Trophoblast cell (in vitro differentiated cells and primary cell): ENCODE data around the gene DLG2.

Source experiments
- DNase-seq, 2 donors: peaks; one replicate each; pipeline ENCODE4 v3.0.0-alpha.2; 2016
- H2AFZ ChIP-seq: 2 replicates; pipeline ENCODE4 v1.6.1; 2013; ENCODE audit warnings: low read length, moderate library complexity, mild to moderate bottlenecking; ENCODE audit not compliant: insufficient read depth, poor library complexity
- H2AK5ac ChIP-seq: 2 replicates; pipeline ENCODE4 v1.6.1; 2013; ENCODE audit warnings: mild to moderate bottlenecking, low read length
- H2BK120ac ChIP-seq: 2 replicates; pipeline ENCODE4 v1.6.1; 2013; ENCODE audit warnings: low read length, mild to moderate bottlenecking, moderate library complexity; ENCODE audit not compliant: insufficient read depth, poor library complexity
- H2BK12ac ChIP-seq: 2 replicates; pipeline ENCODE4 v1.6.1; 2013; ENCODE audit warnings: mild to moderate bottlenecking, low read length, moderate library complexity
- H2BK5ac ChIP-seq: 2 replicates; pipeline ENCODE4 v1.6.1; 2013; ENCODE audit warnings: low read length, low read depth, moderate library complexity, mild to moderate bottlenecking; ENCODE audit not compliant: poor library complexity
- H3K14ac ChIP-seq: 2 replicates; pipeline ENCODE4 v1.6.1; 2013; ENCODE audit warnings: mild to moderate bottlenecking, low read length
- H3K18ac ChIP-seq: 2 replicates; pipeline ENCODE4 v1.6.1; 2013; ENCODE audit warnings: mild to moderate bottlenecking, low read length
- H3K23ac ChIP-seq: 2 replicates; pipeline ENCODE4 v1.6.1; 2013; ENCODE audit warnings: low read length
- H3K27ac ChIP-seq: 2 replicates; pipeline ENCODE4 v1.5.1; 2013; ENCODE audit warnings: low read depth, mild to moderate bottlenecking, inconsistent platforms, low read length, moderate library complexity
- H3K27me3 ChIP-seq: 2 replicates; pipeline ENCODE4 v1.6.1; 2013; ENCODE audit warnings: inconsistent platforms, mild to moderate bottlenecking, low read length, moderate library complexity; ENCODE audit not compliant: insufficient read depth
- H3K36me3 ChIP-seq, 2 experiments: 1 replicate in 1 of 2; 2 replicates in 1 of 2; pipeline ENCODE4 v1.6.1; 2013; ENCODE audit warnings: low read length in 2 of 2, mild to moderate bottlenecking in 2 of 2, moderate library complexity in 1 of 2; ENCODE audit not compliant: insufficient read depth in 2 of 2, control insufficient read depth in 1 of 2
- H3K4ac ChIP-seq: 2 replicates; pipeline ENCODE4 v1.6.1; 2013; ENCODE audit warnings: low read depth, mild to moderate bottlenecking, low read length, moderate library complexity
- H3K4me1 ChIP-seq, 2 experiments: 1 replicate in 1 of 2; 2 replicates in 1 of 2; pipeline ENCODE4 v1.6.1; 2013; ENCODE audit warnings: low read length in 2 of 2, mild to moderate bottlenecking in 2 of 2, moderate library complexity in 1 of 2; ENCODE audit not compliant: insufficient read depth in 2 of 2, control insufficient read depth in 1 of 2
- H3K4me2 ChIP-seq: 2 replicates; pipeline ENCODE4 v1.6.1; 2013; ENCODE audit warnings: inconsistent platforms, mild to moderate bottlenecking, low read length, moderate library complexity
- H3K4me3 ChIP-seq: 2 replicates; pipeline ENCODE4 v1.5.1; 2013; ENCODE audit warnings: mild to moderate bottlenecking, low read depth, low read length, inconsistent platforms
- H3K79me1 ChIP-seq: one replicate; pipeline ENCODE4 v1.6.1; 2013; ENCODE audit warnings: low read length
- H3K79me2 ChIP-seq: 2 replicates; pipeline ENCODE4 v1.6.1; 2013; ENCODE audit warnings: low read length, mild to moderate bottlenecking; ENCODE audit not compliant: control insufficient read depth, insufficient read depth, poor library complexity
- H3K9ac ChIP-seq: 2 replicates; pipeline ENCODE4 v1.6.1; 2013; ENCODE audit warnings: mild to moderate bottlenecking, low read length
- H3K9me3 ChIP-seq: 2 replicates; pipeline ENCODE4 v1.6.1; 2013; ENCODE audit warnings: low read depth, mild to moderate bottlenecking, control low read depth, inconsistent platforms, low read length; ENCODE audit not compliant: insufficient read depth
- H4K12ac ChIP-seq: 2 replicates; pipeline ENCODE4 v1.6.1; 2013; ENCODE audit warnings: low read depth, mild to moderate bottlenecking, low read length, moderate library complexity
- H4K8ac ChIP-seq: 2 replicates; pipeline ENCODE4 v1.6.1; 2013; ENCODE audit warnings: low read depth, mild to moderate bottlenecking, low read length, moderate library complexity
- H4K91ac ChIP-seq: one replicate; pipeline ENCODE4 v1.6.1; 2013; ENCODE audit warnings: low read depth, mild to moderate bottlenecking, low read length, moderate library complexity
- WGBS: extraction: QIAGEN DNeasy Blood & Tissue Kit; methylation state at CpG from one replicate; pipeline ENCODE4 v1.1.7; 2013; ENCODE audit warnings: missing lambda C conversion rate; ENCODE audit not compliant: insufficient read length, insufficient coverage; ENCODE audit errors: extremely low coverage; 5-methylcytosine and 5-hydroxymethylcytosine counted together

DLG2 gene

GRCh38 chr11:84319863-84320262 is 1307.3 kb downstream of the DLG2 start:
- H2BK12ac ChIP-seq = no peak overlapping the region
- no peak overlapping the region for H3K18ac ChIP-seq
- H4K12ac ChIP-seq = no peak overlapping the region
- H2BK120ac ChIP-seq = no peak overlapping the region
- no peaks in the 10 kb centered on the region for H3K9me3 ChIP-seq
- no peaks in the 10 kb centered on the region for H3K36me3 ChIP-seq
- no peak overlapping the region for H3K4ac ChIP-seq
- H3K14ac ChIP-seq = no peak overlapping the region
- H3K9ac ChIP-seq = no peak overlapping the region
- no peaks in the 10 kb centered on the region for H3K79me1 ChIP-seq
- WGBS = no CpG with 5 or more reads among the region's 2 CpGs
- no peak overlapping the region for H3K4me2 ChIP-seq
- H3K27ac ChIP-seq = no peak overlapping the region
- no peak overlapping the region for H2AK5ac ChIP-seq
- no peak overlapping the region for H4K8ac ChIP-seq
- H3K23ac ChIP-seq = no peak overlapping the region
- no peak for DNase-seq
- H3K79me2 ChIP-seq = no peaks in the 10 kb centered on the region
- no peak overlapping the region for H4K91ac ChIP-seq
- H2AFZ ChIP-seq = no peak overlapping the region
- no peaks in the 10 kb centered on the region for H3K27me3 ChIP-seq
- H3K4me3 ChIP-seq = no peak overlapping the region
- H2BK5ac ChIP-seq = no peak overlapping the region
- H3K4me1 ChIP-seq = no peaks in the 10 kb centered on the region

GRCh38 chr11:84316866-84317555 is 1310.1 kb downstream of the DLG2 start:
- Histone ChIP-seq H3K18ac (no peak overlapping the region), H3K14ac (no peak overlapping the region), H3K4me1 (no peaks in the 10 kb centered on the region), H3K4me3 (no peak overlapping the region), H3K27ac (no peak overlapping the region), H4K8ac (no peak overlapping the region), H3K9me3 (no peaks in the 10 kb centered on the region), H3K4ac (no peak overlapping the region), H2AFZ (no peak overlapping the region), H3K9ac (no peak overlapping the region), H3K79me1 (no peaks in the 10 kb centered on the region), H3K4me2 (no peak overlapping the region), H2AK5ac (no peak overlapping the region), H2BK5ac (no peak overlapping the region), H3K79me2 (no peaks in the 10 kb centered on the region), H3K36me3 (no peaks in the 10 kb centered on the region), H3K27me3 (no peaks in the 10 kb centered on the region), H3K23ac (no peak overlapping the region), H4K12ac (no peak overlapping the region), H2BK120ac (no peak overlapping the region), H4K91ac (no peak overlapping the region), H2BK12ac (no peak overlapping the region)
- DNase-seq = peak in 1 of 2 donors; percentile 6
- no CpG with 5 or more reads among the region's 15 CpGs for WGBS

- no peak overlapping the region for H3K4me3 ChIP-seq
- H3K14ac ChIP-seq = no peak overlapping the region
- H3K79me1 ChIP-seq = no peaks in the 10 kb centered on the region
- WGBS = no CpG with 5 or more reads among the region's 4 CpGs
- H4K8ac ChIP-seq = no peak overlapping the region
- no peak overlapping the region for H3K18ac ChIP-seq
- H4K91ac ChIP-seq = no peak overlapping the region
- H2AK5ac ChIP-seq = no peak overlapping the region
- no peak overlapping the region for H4K12ac ChIP-seq
- H3K4ac ChIP-seq = no peak overlapping the region
- no peaks in the 10 kb centered on the region for H3K4me1 ChIP-seq
- DNase-seq = no peak
- no peak overlapping the region for H3K4me2 ChIP-seq
- no peak overlapping the region for H3K9ac ChIP-seq
- no peak overlapping the region for H2BK12ac ChIP-seq
- no peaks in the 10 kb centered on the region for H3K9me3 ChIP-seq
- H2BK120ac ChIP-seq = no peak overlapping the region
- no peak overlapping the region for H2BK5ac ChIP-seq
- H3K36me3 ChIP-seq = no peaks in the 10 kb centered on the region
- H3K27ac ChIP-seq = no peak overlapping the region
- H2AFZ ChIP-seq = no peak overlapping the region
- H3K27me3 ChIP-seq = no peaks in the 10 kb centered on the region
- H3K79me2 ChIP-seq = no peaks in the 10 kb centered on the region
- H3K23ac ChIP-seq = no peak overlapping the region
Measured at GRCh38 chr11:84313830-84314359, 1313.2 kb downstream of the DLG2 start.

GRCh38 chr11:84310268-84310667 is 1316.9 kb downstream of the DLG2 start:
- no peak overlapping the region for H3K4me2 ChIP-seq
- H3K4me3 ChIP-seq = no peak overlapping the region
- H2BK5ac ChIP-seq = no peak overlapping the region
- no peaks in the 10 kb centered on the region for H3K79me2 ChIP-seq
- no peaks in the 10 kb centered on the region for H3K27me3 ChIP-seq
- no peak overlapping the region for H2BK12ac ChIP-seq
- no peak overlapping the region for H2AFZ ChIP-seq
- no peak overlapping the region for H4K8ac ChIP-seq
- H3K36me3 ChIP-seq = no peaks in the 10 kb centered on the region
- no peaks in the 10 kb centered on the region for H3K9me3 ChIP-seq
- H3K23ac ChIP-seq = no peak overlapping the region
- no peak for DNase-seq
- H4K91ac ChIP-seq = no peak overlapping the region
- H3K27ac ChIP-seq = no peak overlapping the region
- H3K9ac ChIP-seq = no peak overlapping the region
- no peak overlapping the region for H3K4ac ChIP-seq
- no peak overlapping the region for H4K12ac ChIP-seq
- no peaks in the 10 kb centered on the region for H3K79me1 ChIP-seq
- H3K18ac ChIP-seq = no peak overlapping the region
- no peak overlapping the region for H3K14ac ChIP-seq
- no CpG with 5 or more reads among the region's 1 CpG for WGBS
- no peak overlapping the region for H2BK120ac ChIP-seq
- H3K4me1 ChIP-seq = no peaks in the 10 kb centered on the region
- H2AK5ac ChIP-seq = no peak overlapping the region
